IMR-90 (cell line): ENCODE results near the gene CELA3A. TPM values are rescaled to one million over a fixed set of nuclear protein-coding genes. Genes with fewer than 3 reads are reported as not detected.

Experiments used
- ATAC-seq: fragments of 200-7000 bp; cut with Tn5 transposase; 2 replicates; pipeline ENCODE4 v1.9.1; 2020; ENCODE audit warnings: low read depth, mild to moderate bottlenecking, moderate library complexity
- BruUV-seq: library from RNA; stranded (reverse); fragments of 400-500 nt; replicated peaks from 2 replicates; lab custom pipeline; 2021; lab: Mats Ljungman, UMichigan
- CTCF ChIA-PET: fragments of 300-600 bp; formaldehyde crosslinking; extraction: SDS; loops from one replicate; lab custom pipeline; 2021; ENCODE audit warnings: antibody characterized with exemption; lab: Yijun Ruan, JAX
- POLR2A ChIA-PET: fragments of 300-600 bp; sonication (Branson Sonifier 250); formaldehyde crosslinking; loops from one replicate; lab custom pipeline; 2022; ENCODE audit warnings: antibody characterized with exemption; ENCODE audit not compliant: unreplicated experiment; lab: Charles Lee
- DNase-seq: peaks from one replicate; pipeline ENCODE4 v3.0.0; 2013
- H2AFZ ChIP-seq: replicated peaks from 2 replicates; pipeline ENCODE3; 2013; ENCODE audit warnings: low read length, mild to moderate bottlenecking; ENCODE audit not compliant: poor library complexity
- H2AK5ac ChIP-seq: 2 replicates; pipeline ENCODE4 v1.6.1; 2013; ENCODE audit warnings: low read depth, low read length, inconsistent platforms
- H2AK9ac ChIP-seq: replicated peaks from 2 replicates; pipeline ENCODE3; 2013; ENCODE audit warnings: mild to moderate bottlenecking, low read depth, low read length, moderate library complexity; ENCODE audit not compliant: poor library complexity
- H2BK120ac ChIP-seq: 2 replicates; pipeline ENCODE4 v1.6.1; 2013; ENCODE audit warnings: low read depth, low read length, inconsistent platforms
- H2BK15ac ChIP-seq: 3 replicates; pipeline ENCODE4 v1.6.1; 2013; ENCODE audit warnings: low read depth, low read length, inconsistent platforms
- H2BK20ac ChIP-seq: 2 replicates; pipeline ENCODE4 v1.6.1; 2013; ENCODE audit warnings: low read depth, mild to moderate bottlenecking, inconsistent platforms, low read length, moderate library complexity
- H2BK5ac ChIP-seq: 2 replicates; pipeline ENCODE4 v1.6.1; 2013; ENCODE audit warnings: mild to moderate bottlenecking, low read depth, low read length, inconsistent platforms; ENCODE audit not compliant: poor library complexity, severe bottlenecking
- H3K14ac ChIP-seq: replicated peaks from 2 replicates; pipeline ENCODE4 v1.6.1; 2013; ENCODE audit warnings: low read depth, low read length, inconsistent platforms
- H3K18ac ChIP-seq: 2 replicates; pipeline ENCODE4 v1.6.1; 2013; ENCODE audit warnings: low read depth, low read length, control low read depth
- H3K23ac ChIP-seq: 2 replicates; pipeline ENCODE4 v1.6.1; 2013; ENCODE audit warnings: low read depth, low read length, inconsistent platforms
- H3K27ac ChIP-seq: 2 replicates; pipeline ENCODE4 v1.5.1; 2013; ENCODE audit warnings: mild to moderate bottlenecking, control low read depth, low read length; ENCODE audit not compliant: insufficient read depth
- H3K27me3 ChIP-seq: 2 replicates; pipeline ENCODE4 v1.6.1; 2013; ENCODE audit warnings: low read length; ENCODE audit not compliant: control insufficient read depth, insufficient read depth
- H3K36me3 ChIP-seq: 2 replicates; pipeline ENCODE4 v1.6.1; 2013; ENCODE audit warnings: low read length, mixed read lengths; ENCODE audit not compliant: control insufficient read depth, insufficient read depth
- H3K4ac ChIP-seq: 2 replicates; pipeline ENCODE4 v1.6.1; 2013; ENCODE audit warnings: low read depth, low read length, inconsistent platforms
- H3K4me1 ChIP-seq: 2 replicates; pipeline ENCODE4 v1.6.1; 2013; ENCODE audit warnings: low read length, mixed read lengths; ENCODE audit not compliant: control insufficient read depth, insufficient read depth
- H3K4me2 ChIP-seq: 2 replicates; pipeline ENCODE4 v1.6.1; 2013; ENCODE audit warnings: low read depth, mild to moderate bottlenecking, control low read depth, low read length, moderate library complexity
- H3K4me3 ChIP-seq: 2 replicates; pipeline ENCODE4 v1.5.1; 2013; ENCODE audit warnings: low read depth, mild to moderate bottlenecking, control low read depth, low read length, moderate library complexity; ENCODE audit not compliant: insufficient read depth
- H3K56ac ChIP-seq: 2 replicates; pipeline ENCODE4 v1.6.1; 2013; ENCODE audit warnings: low read length, inconsistent platforms; ENCODE audit not compliant: insufficient read depth; ENCODE audit errors: extremely low read depth
- H3K79me1 ChIP-seq, 2 experiments: 2 replicates each; pipeline ENCODE4 v1.6.1; 2013; ENCODE audit warnings: low read length in 2 of 2, inconsistent platforms in 1 of 2, low read depth in 1 of 2
- H3K9ac ChIP-seq: 2 replicates; pipeline ENCODE4 v1.6.1; 2013; ENCODE audit warnings: low read depth, low read length, control low read depth
- H3K9me1 ChIP-seq: 2 replicates; pipeline ENCODE4 v1.6.1; 2013; ENCODE audit warnings: low read length, inconsistent platforms; ENCODE audit not compliant: insufficient read depth
- H3K9me3 ChIP-seq: 2 replicates; pipeline ENCODE4 v1.6.1; 2013; ENCODE audit warnings: low read length; ENCODE audit not compliant: control insufficient read depth, insufficient read depth
- H4K20me1 ChIP-seq: 2 replicates; pipeline ENCODE4 v1.6.1; 2013; ENCODE audit warnings: low read length, inconsistent platforms; ENCODE audit not compliant: insufficient read depth
- H4K5ac ChIP-seq: 2 replicates; pipeline ENCODE4 v1.6.1; 2013; ENCODE audit warnings: mild to moderate bottlenecking, low read depth, low read length, control low read depth
- H4K8ac ChIP-seq, 2 experiments: 2 replicates each; pipeline ENCODE4 v1.6.1; 2013; ENCODE audit warnings: low read depth in 2 of 2, low read length in 2 of 2, control low read depth in 1 of 2, inconsistent platforms in 1 of 2
- H4K91ac ChIP-seq: 2 replicates; pipeline ENCODE4 v1.6.1; 2013; ENCODE audit warnings: low read depth, low read length, inconsistent platforms; ENCODE audit not compliant: insufficient read depth
- MXI1 ChIP-seq: IDR thresholded peaks from 2 replicates; pipeline ENCODE4 v1.6.1; 2012; ENCODE audit warnings: low read depth, mild to moderate bottlenecking, low read length, moderate library complexity, borderline replicate concordance
- WGBS, 2 experiments: methylation state at CpG; one replicate each; pipeline versions ENCODE4 v1.1.5 to v1.1.7; 2013; ENCODE audit warnings: missing lambda C conversion rate in 2 of 2; ENCODE audit not compliant: insufficient read length in 1 of 2; ENCODE audit errors: extremely low coverage in 2 of 2; 5-methylcytosine and 5-hydroxymethylcytosine counted together
- dilution Hi-C: fragments of 300-500 bp; cut with HindIII; formaldehyde crosslinking; loops from one replicate; pipeline ENCODE4 v1.14.3; 2018; ENCODE audit warnings: low sequenced_read_pairs; ENCODE audit not compliant: unreplicated experiment
- in situ Hi-C: fragments of 300-500 bp; cut with MboI; formaldehyde crosslinking; loops from 3 replicates; pipeline ENCODE4 v1.14.3; 2019; ENCODE audit warnings: low sequenced_read_pairs, inconsistent platforms, mixed read lengths
- intact Hi-C: fragments of 100-400 bp; cut with micrococcal nuclease; formaldehyde crosslinking; loops from 2 replicates; pipeline ENCODE4 v1.10.0; 2022
- polyA plus RNA-seq, 3 experiments: library from polyadenylated mRNA; depleted of rRNA; stranded (reverse); fragments of >200 nt; gene quantifications; 2 replicates each; pipeline ENCODE4 v1.2.3, GENCODE V29; 2012; ENCODE audit warnings: low replicate concordance in 1 of 3
- total RNA-seq: library from RNA; depleted of rRNA; stranded (reverse); fragments of >200 nt; gene quantifications from 2 replicates; pipeline ENCODE4 v1.2.3, GENCODE V29; 2012
- TF ChIP-seq, protein P1 (sequence below): conservative IDR thresholded peaks from 2 replicates; pipeline ENCODE4 v1.5.1; 2012; ENCODE audit warnings: mild to moderate bottlenecking, low read depth, low read length, improper control_type of control experiment
- TF ChIP-seq, protein P2 (sequence below): fragments of 150-350 bp; IDR thresholded peaks from 2 replicates; pipeline ENCODE4 v1.6.1; 2016; ENCODE audit warnings: low read depth, mild to moderate bottlenecking, low read length, moderate library complexity, borderline replicate concordance

CELA3A gene
- total and polyA plus RNA-seq, 2 of the 4 experiments (the other 2 are of a cell fraction): not detected

DNA sequence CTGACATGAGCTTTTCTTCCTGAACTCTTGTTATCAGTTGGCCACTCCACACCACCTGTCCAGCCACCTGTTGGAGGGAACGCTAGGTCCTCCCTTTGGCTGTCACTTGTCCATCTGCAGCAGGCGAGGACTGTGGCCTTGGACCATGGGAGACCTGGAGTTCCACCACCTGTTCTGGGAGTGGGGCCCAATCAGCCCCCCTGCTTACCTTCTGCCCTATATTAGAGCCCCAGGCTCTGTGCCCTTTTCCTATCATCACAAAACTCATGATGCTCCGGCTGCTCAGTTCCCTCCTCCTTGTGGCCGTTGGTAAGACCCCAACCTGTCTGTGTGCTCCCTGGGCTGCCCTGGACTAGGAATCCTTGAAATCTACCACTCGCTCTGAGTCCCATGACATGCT lies at the start of gene CELA3A (continued):
- TF ChIP-seq MXI1: no peak

DNA sequence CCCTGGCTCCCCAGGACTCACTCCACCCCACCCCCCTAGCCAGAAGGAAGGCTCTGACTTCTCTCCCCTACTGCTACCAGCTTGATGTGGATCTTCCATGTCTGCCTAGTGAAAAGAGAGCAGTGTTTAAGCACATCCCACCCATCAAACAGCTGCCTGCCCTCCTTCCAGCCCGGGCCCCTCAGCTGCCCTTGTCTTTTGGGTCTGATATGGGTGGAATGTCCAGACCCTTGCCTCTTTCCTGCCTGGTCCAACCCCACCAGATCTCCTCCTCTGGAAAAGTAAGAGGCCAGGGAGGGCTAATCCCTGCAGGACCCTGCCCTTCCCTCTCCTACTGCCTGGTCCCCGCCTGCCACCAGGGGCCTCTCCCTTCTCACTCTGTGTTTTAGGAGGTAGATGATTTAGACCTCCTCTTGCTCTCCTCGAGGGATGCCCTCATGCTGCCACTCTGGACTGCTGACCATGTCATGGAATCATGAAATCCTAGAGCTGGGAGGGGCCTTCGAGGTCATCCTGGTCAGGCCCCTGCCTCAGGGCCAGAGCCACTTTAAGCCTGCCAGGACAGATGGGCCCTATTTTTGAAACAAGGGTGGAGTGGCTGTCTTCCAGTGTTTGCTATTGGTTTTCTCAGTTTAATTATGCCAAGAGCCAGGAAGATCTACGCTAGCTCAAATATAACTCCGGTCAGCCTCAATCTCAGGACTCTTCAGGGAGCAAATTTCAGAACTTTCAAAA lies 48.5 kb upstream of the CELA3A start:
- no peak overlapping the region for H4K8ac ChIP-seq
- H3K23ac ChIP-seq: no peak overlapping the region
- in situ Hi-C loops (loop anchor here (25.0 kb wide), 1 partner anchor 241 kb away; no protein-coding TSS in a partner anchor), intact Hi-C loops (no loop called here), dilution Hi-C loops (no loop called here)
- H2AK5ac ChIP-seq: no peak overlapping the region
- no peak overlapping the region for H2AFZ ChIP-seq
- no peak overlapping the region for H3K4me3 ChIP-seq
- H4K20me1 ChIP-seq: no peaks in the 10 kb centered on the region
- no peaks in the 10 kb centered on the region for H3K9me3 ChIP-seq
- no peak overlapping the region for H3K4me2 ChIP-seq
- CTCF ChIA-PET: no interaction called here
- no peaks in the 10 kb centered on the region for H3K79me1 ChIP-seq
- no peak overlapping the region for H2BK5ac ChIP-seq
- peaks cover 11% of the 10 kb centered on the region for H3K4me1 ChIP-seq
- H3K56ac ChIP-seq: no peak overlapping the region
- BruUV-seq: no TSS peak
- H3K36me3 ChIP-seq: no peaks in the 10 kb centered on the region
- H2BK20ac ChIP-seq: no peak overlapping the region
- peak overlapping the region; percentile 37 for H2AK9ac ChIP-seq
- WGBS, 2 experiments: no CpG with 5 or more reads among the region's 6 CpGs
- H2BK120ac ChIP-seq: no peak overlapping the region
- H3K9me1 ChIP-seq: no peaks in the 10 kb centered on the region
- POLR2A ChIA-PET: no interaction called here
- DNase-seq (no peak), ATAC-seq (no peak)
- no peak overlapping the region for H3K4ac ChIP-seq
- H4K91ac ChIP-seq: no peak overlapping the region
- no peak overlapping the region for H3K27ac ChIP-seq
- H3K9ac ChIP-seq: no peak overlapping the region
- TF ChIP-seq, protein P1, sequence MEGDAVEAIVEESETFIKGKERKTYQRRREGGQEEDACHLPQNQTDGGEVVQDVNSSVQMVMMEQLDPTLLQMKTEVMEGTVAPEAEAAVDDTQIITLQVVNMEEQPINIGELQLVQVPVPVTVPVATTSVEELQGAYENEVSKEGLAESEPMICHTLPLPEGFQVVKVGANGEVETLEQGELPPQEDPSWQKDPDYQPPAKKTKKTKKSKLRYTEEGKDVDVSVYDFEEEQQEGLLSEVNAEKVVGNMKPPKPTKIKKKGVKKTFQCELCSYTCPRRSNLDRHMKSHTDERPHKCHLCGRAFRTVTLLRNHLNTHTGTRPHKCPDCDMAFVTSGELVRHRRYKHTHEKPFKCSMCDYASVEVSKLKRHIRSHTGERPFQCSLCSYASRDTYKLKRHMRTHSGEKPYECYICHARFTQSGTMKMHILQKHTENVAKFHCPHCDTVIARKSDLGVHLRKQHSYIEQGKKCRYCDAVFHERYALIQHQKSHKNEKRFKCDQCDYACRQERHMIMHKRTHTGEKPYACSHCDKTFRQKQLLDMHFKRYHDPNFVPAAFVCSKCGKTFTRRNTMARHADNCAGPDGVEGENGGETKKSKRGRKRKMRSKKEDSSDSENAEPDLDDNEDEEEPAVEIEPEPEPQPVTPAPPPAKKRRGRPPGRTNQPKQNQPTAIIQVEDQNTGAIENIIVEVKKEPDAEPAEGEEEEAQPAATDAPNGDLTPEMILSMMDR: no peak
- TF ChIP-seq, protein P2, sequence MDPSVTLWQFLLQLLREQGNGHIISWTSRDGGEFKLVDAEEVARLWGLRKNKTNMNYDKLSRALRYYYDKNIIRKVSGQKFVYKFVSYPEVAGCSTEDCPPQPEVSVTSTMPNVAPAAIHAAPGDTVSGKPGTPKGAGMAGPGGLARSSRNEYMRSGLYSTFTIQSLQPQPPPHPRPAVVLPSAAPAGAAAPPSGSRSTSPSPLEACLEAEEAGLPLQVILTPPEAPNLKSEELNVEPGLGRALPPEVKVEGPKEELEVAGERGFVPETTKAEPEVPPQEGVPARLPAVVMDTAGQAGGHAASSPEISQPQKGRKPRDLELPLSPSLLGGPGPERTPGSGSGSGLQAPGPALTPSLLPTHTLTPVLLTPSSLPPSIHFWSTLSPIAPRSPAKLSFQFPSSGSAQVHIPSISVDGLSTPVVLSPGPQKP: no peak
- H3K14ac ChIP-seq: no peak overlapping the region
- no peak overlapping the region for H4K5ac ChIP-seq
- no peak overlapping the region for H3K18ac ChIP-seq
- H3K27me3 ChIP-seq: peaks cover 5% of the 10 kb centered on the region
- no peak overlapping the region for H2BK15ac ChIP-seq
